Measurements from ENCODE around the gene CDH12. TPM values are rescaled to one million over a fixed set of nuclear protein-coding genes. Genes with fewer than 3 reads are reported as not detected.

The CDH12 gene
- total RNA-seq, 4 donors from 2014 or later: 0.12 TPM; not detected in 3

- Histone ChIP-seq H3K4me3 (no peak overlapping the region), H3K4me1 (peaks cover 0 to 11% (median 0%) of the 10 kb centered on the region in 3 donors), H3K9me3 (no peaks in the 10 kb centered on the region), H3K27ac (no peak overlapping the region), H3K36me3 (no peaks in the 10 kb centered on the region), H3K27me3 (peaks cover 20% of the 10 kb centered on the region)
- WGBS, 2 donors (ENCODE audit: low coverage in 1 of 2): 50 to 59% methylated on average over 3 of the region's 3 CpGs
- ATAC-seq: no peak
- no peak for TF ChIP-seq EP300 (IDR thresholded peaks at IDR 0.05)
- no peak for TF ChIP-seq CTCF (IDR thresholded peaks at IDR 0.05)
- no peak for TF ChIP-seq POLR2A (IDR thresholded peaks at IDR 0.05)
- TF ChIP-seq POLR2AphosphoS5 (IDR thresholded peaks at IDR 0.05): no peak
These were observed 2.2 kb downstream of the CDH12 start for GRCh38 chr5:22850981-22851380.

GRCh38 chr5:22846693-22847092 is 6.5 kb downstream of the CDH12 start:
- H3K27me3 ChIP-seq: peaks cover 10% of the 10 kb centered on the region
- H3K9me3 ChIP-seq: no peaks in the 10 kb centered on the region
- TF ChIP-seq EP300 (IDR thresholded peaks at IDR 0.05) (no peak), CTCF (IDR thresholded peaks at IDR 0.05) (no peak), POLR2A (IDR thresholded peaks at IDR 0.05) (no peak)
- no peak for ATAC-seq
- 75 to 77% methylated on average over 2 of the region's 2 CpGs for WGBS, 2 donors (ENCODE audit: low coverage in 1 of 2)
- no peaks in the 10 kb centered on the region for H3K4me1 ChIP-seq
- H3K4me3 ChIP-seq: no peak overlapping the region
- H3K27ac ChIP-seq: no peak overlapping the region
- H3K36me3 ChIP-seq: no peaks in the 10 kb centered on the region

GRCh38 chr5:22844636-22845035 is 8.5 kb downstream of the CDH12 start:
- TF ChIP-seq POLR2AphosphoS5 (IDR thresholded peaks at IDR 0.05): no peak
- no peak for TF ChIP-seq CTCF (IDR thresholded peaks at IDR 0.05)
- TF ChIP-seq POLR2A (IDR thresholded peaks at IDR 0.05): no peak
- TF ChIP-seq EP300 (IDR thresholded peaks at IDR 0.05): no peak
- H3K27me3 ChIP-seq: no peaks in the 10 kb centered on the region
- no peaks in the 10 kb centered on the region for H3K4me1 ChIP-seq
- no peak for ATAC-seq
- no peaks in the 10 kb centered on the region for H3K36me3 ChIP-seq
- 76 to 80% methylated on average over 2 of the region's 2 CpGs for WGBS, 2 donors (ENCODE audit: low coverage in 1 of 2)
- H3K27ac ChIP-seq: no peak overlapping the region
- no peak overlapping the region for H3K4me3 ChIP-seq
- H3K9me3 ChIP-seq: no peaks in the 10 kb centered on the region

- H3K27ac ChIP-seq: no peak overlapping the region
- no peaks in the 10 kb centered on the region for H3K9me3 ChIP-seq
- H3K4me1 ChIP-seq: no peaks in the 10 kb centered on the region
- no peak for TF ChIP-seq CTCF (IDR thresholded peaks at IDR 0.05)
- TF ChIP-seq POLR2A (IDR thresholded peaks at IDR 0.05): no peak
- TF ChIP-seq POLR2AphosphoS5 (IDR thresholded peaks at IDR 0.05): no peak
- TF ChIP-seq EP300 (IDR thresholded peaks at IDR 0.05): no peak
- no peak for ATAC-seq
- 32 to 36% methylated on average over 1 of the region's 1 CpG for WGBS, 2 donors (ENCODE audit: low coverage in 1 of 2)
- no peaks in the 10 kb centered on the region for H3K27me3 ChIP-seq
- no peaks in the 10 kb centered on the region for H3K36me3 ChIP-seq
- H3K4me3 ChIP-seq: no peak overlapping the region
These were observed 9.0 kb downstream of the CDH12 start for GRCh38 chr5:22844155-22844554.

GRCh38 chr5:22842574-22842973 is 10.6 kb downstream of the CDH12 start:
- no peak overlapping the region for H3K4me3 ChIP-seq
- no peaks in the 10 kb centered on the region for H3K27me3 ChIP-seq
- no peak for ATAC-seq
- no peaks in the 10 kb centered on the region for H3K4me1 ChIP-seq
- no peaks in the 10 kb centered on the region for H3K9me3 ChIP-seq
- no peak overlapping the region for H3K27ac ChIP-seq
- 40 to 59% methylated on average over 2 of the region's 2 CpGs for WGBS, 2 donors (ENCODE audit: low coverage in 1 of 2)
- H3K36me3 ChIP-seq: no peaks in the 10 kb centered on the region
- TF ChIP-seq CTCF (IDR thresholded peaks at IDR 0.05): no peak
- TF ChIP-seq POLR2AphosphoS5 (IDR thresholded peaks at IDR 0.05): no peak

Measured in gastroesophageal sphincter (tissue), 4 donors.